Mucosa of stomach (tissue), 1 donor: ENCODE results near the gene TOP3B.

Source experiments
- H3K27me3 ChIP-seq: one replicate; pipeline ENCODE4 v1.7.0; 2013; ENCODE audit warnings: mild to moderate bottlenecking, low read length; ENCODE audit not compliant: control insufficient read depth, insufficient read depth
- H3K36me3 ChIP-seq: one replicate; pipeline ENCODE4 v1.7.0; 2013; ENCODE audit warnings: low read length; ENCODE audit not compliant: control insufficient read depth, insufficient read depth
- H3K4me1 ChIP-seq: one replicate; pipeline ENCODE4 v1.7.0; 2013; ENCODE audit warnings: mild to moderate bottlenecking, low read length; ENCODE audit not compliant: control insufficient read depth, insufficient read depth
- H3K4me3 ChIP-seq: one replicate; pipeline ENCODE4 v1.7.0; 2013; ENCODE audit warnings: low read length
- H3K9ac ChIP-seq: one replicate; pipeline ENCODE4 v1.7.0; 2013; ENCODE audit warnings: mild to moderate bottlenecking, low read length, moderate library complexity
- H3K9me3 ChIP-seq: one replicate; pipeline ENCODE4 v1.7.0; 2013; ENCODE audit warnings: mild to moderate bottlenecking, low read length, moderate library complexity; ENCODE audit not compliant: control insufficient read depth
- donor health status: Pancreatic carcinoma.

TOP3B gene

DNA sequence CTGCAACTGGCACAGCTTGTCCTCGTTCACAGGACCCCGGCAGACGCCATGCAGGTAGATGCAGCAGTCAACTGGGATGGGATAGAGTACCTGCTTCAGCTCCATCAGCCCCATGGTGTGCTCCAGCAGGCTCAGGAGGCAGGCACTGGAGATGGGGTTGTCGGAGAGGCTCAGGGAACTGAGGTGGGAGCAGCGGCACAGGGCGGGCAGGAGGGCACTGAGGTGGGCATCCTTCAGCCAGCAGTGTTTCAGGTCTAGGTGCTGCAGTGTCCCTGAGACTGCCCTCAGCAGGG is 8.7 kb upstream of the TOP3B start:
- Histone ChIP-seq H3K36me3 (no peaks in the 10 kb centered on the region), H3K4me3 (no peak overlapping the region), H3K27me3 (peaks cover 4% of the 10 kb centered on the region), H3K4me1 (no peaks in the 10 kb centered on the region), H3K9me3 (no peaks in the 10 kb centered on the region), H3K9ac (no peak overlapping the region)

DNA sequence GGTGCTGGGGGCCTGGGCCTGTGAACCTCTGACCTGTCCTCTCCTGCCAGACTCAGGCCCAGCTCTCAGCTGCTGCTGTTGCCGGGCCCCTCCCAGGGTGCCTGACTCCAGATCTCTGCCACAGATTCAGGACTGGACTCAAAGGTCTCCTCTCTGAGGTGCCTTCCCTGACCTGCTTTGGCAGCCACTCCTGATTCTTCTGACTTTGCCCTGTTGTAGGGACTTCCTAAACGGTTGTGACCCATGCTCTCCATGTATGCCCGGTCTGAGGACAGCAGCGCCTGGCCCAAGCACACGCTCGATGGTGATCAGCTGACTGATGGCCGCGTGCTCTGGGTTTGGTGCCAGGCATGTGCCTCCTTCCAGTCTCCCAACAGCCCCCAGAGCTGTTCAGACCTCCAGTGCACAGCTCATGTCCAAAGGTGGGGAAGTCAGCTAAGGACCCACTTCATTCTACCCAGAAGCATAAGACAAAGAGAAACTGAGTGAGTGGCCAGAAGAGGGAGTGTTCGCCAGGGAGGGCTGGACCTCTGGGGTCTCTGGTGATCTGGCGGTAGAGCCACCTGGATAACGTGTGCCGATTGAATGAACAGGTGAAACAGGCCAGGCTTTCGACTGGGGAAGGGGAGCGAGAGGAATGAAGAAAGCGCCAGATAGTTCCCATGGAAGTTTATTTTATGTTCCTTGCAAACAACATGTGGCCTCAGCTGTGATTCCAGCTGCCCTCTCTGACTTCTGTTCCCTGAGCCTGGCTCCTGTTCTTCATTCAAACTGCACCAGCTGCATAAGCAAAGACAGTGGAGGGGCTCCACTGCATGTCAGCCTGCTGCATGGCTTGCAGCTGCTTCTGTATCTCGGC is 8.1 kb upstream of the TOP3B start:
- H3K9ac ChIP-seq, result no peak overlapping the region

DNA sequence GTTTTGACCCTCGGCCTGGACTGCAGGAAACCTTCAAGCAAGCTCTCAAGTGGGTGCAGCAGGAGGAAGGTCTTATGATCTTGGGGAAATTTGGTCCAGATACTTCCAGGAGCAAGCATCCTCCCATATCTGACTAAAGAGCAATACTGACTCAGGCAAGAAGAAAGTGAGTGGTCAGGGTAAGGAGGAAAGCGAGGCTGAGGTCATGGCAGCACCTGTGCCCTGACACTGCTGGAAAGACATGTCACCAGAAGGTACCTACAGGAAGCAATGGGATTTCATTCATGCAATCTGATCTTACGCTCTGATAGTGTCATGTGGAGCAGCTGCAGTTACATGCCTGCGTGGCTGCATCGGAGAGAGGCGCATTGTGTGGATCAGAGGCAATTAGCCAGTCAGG is 6.5 kb upstream of the TOP3B start:
- Histone ChIP-seq H3K9ac (no peak overlapping the region), H3K4me1 (no peaks in the 10 kb centered on the region), H3K4me3 (no peak overlapping the region), H3K36me3 (no peaks in the 10 kb centered on the region), H3K9me3 (no peaks in the 10 kb centered on the region), H3K27me3 (peaks cover 4% of the 10 kb centered on the region)

More for the DNA sequence above, 8.1 kb upstream of the TOP3B start:
- Histone ChIP-seq H3K27me3 (peaks cover 4% of the 10 kb centered on the region), H3K4me3 (no peak overlapping the region), H3K4me1 (no peaks in the 10 kb centered on the region), H3K36me3 (no peaks in the 10 kb centered on the region), H3K9me3 (no peaks in the 10 kb centered on the region)

DNA sequence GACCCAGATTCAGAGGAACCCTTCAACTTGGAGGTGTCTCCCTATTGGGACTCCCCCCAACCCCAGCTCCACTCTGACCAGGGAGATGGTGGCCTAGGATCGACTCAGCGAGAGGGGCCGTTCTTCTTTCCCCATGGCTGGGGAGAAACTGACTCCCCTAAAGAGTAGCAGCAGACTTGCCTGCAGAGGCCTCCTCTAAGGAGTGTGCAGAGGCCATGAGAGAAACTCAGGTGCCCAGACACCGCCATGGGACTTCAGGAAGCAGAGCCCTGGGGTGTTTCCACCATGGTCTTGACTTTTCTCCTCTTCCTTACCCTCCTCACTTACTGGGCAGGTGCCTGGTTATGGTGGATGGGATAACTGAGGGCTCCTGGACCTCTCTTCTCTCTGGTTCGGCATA is 2.6 kb upstream of the TOP3B start:
- Histone ChIP-seq H3K9me3 (no peaks in the 10 kb centered on the region), H3K9ac (no peak overlapping the region), H3K4me3 (no peak overlapping the region), H3K27me3 (peaks cover 4% of the 10 kb centered on the region), H3K36me3 (no peaks in the 10 kb centered on the region), H3K4me1 (peaks cover 9% of the 10 kb centered on the region)

DNA sequence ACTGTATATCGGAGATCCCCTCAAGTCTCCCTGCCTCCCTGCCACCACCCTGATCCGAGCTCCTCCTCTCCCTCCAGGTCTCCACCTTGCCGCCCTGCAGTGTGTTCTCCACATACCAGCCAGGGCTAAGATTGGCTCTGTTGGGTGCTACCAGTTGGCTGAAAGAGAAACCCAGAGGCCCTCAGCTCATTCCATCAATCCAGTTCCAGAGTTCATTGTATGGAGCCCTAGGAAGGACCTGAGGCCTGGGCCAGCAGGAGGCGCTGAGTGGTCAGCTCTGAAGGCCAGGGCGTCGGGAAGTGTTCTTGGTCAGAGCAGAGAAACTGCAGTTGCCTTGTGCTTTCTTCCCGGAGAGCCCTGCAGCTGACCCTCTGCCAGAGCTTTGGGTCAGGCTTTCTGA is 2.2 kb upstream of the TOP3B start:
- peaks cover 4% of the 10 kb centered on the region for H3K27me3 ChIP-seq
- no peaks in the 10 kb centered on the region for H3K36me3 ChIP-seq
- no peak overlapping the region for H3K9ac ChIP-seq
- peaks cover 9% of the 10 kb centered on the region for H3K4me1 ChIP-seq
- H3K4me3 ChIP-seq, result no peak overlapping the region
- H3K9me3 ChIP-seq, result no peaks in the 10 kb centered on the region

DNA sequence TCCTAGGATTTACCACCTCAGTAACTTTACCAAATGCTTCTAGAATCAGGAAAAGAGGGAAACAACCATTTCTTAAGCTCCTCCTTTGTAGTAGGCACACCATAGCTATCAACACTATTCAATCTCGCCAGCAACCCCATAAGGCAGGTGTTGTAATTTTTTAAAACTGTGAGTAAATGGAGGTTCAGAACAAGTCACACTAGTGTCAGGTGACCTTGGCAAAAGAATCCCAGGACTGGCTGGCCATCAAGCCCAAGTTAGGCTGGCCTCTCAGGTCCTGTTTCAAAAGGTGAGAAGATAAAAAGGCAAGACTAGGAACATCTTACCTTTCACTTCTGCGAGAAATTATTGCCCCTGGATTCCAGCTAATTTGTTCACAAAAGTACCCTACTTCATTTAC is 713 bp downstream of the TOP3B start:
- H3K27me3 ChIP-seq, result no peaks in the 10 kb centered on the region
- peak overlapping the region; percentile 93 for H3K9ac ChIP-seq
- no peaks in the 10 kb centered on the region for H3K9me3 ChIP-seq
- peak overlapping the region; percentile 83 for H3K4me3 ChIP-seq
- peaks cover 9% of the 10 kb centered on the region for H3K4me1 ChIP-seq
- no peaks in the 10 kb centered on the region for H3K36me3 ChIP-seq

DNA sequence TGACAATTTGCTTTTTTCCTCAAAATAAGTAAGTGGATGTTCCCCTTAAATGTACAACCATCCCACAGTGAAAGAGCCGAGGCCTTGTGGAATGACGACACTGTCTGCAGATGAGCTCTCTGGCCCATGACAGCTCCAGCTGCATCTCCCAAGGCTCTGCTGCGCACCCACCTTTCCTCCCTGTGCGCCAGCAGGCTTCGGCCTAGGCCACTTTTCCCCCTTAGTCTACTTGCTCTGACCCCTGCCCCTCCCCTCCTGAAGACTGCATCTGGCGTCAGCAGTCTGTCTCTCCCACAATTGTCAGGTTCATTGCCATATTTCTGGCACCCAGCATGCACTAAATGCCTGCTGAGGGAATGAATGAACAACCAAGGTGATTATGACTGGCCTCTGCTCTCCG is 2.0 kb downstream of the TOP3B start:
- Histone ChIP-seq H3K36me3 (no peaks in the 10 kb centered on the region), H3K4me3 (no peak overlapping the region), H3K4me1 (peaks cover 9% of the 10 kb centered on the region), H3K9ac (no peak overlapping the region), H3K9me3 (no peaks in the 10 kb centered on the region), H3K27me3 (no peaks in the 10 kb centered on the region)

DNA sequence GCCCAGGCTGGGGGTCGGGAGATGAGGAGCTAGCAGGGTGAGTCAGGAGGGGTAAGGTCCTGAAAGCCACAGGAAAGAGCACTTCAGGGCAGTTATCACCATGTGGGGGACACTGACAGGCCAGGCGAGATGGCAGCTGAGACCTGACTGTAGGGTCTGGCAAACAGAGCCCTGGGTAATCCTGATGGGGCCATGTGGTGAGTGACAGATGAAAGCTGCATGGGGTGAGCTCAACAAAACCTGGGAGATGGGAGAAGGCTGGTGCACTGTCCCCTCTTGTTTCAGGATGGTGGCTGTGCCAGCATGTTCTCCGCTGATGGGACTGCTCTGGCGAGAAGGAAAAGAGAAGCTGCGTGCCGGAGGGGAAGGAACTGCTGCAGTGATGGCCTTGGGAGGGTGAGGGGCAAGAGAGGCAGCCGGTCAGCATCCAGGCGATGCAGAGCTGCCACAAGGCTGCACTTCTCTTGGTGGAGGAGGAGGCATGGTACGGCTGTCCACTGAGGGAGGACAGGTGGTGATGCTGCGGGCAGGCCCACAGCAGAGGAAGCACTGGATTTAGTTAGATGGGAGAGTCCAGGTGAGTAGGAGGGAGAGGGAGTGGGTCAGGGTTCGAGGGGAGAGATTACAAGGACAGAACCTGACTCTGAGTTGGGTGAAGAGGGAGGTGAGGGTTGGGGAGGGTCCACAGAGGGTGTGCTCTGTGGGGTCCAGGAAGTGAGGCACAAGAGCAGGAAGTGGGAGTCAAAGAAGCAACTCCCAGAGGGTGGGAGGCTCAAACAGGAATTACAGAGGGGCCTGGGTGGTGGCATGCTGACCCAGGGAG is 3.8 kb downstream of the TOP3B start:
- Histone ChIP-seq H3K27me3 (no peaks in the 10 kb centered on the region), H3K9ac (no peak overlapping the region), H3K9me3 (no peaks in the 10 kb centered on the region), H3K4me3 (no peak overlapping the region), H3K4me1 (peaks cover 9% of the 10 kb centered on the region), H3K36me3 (peaks cover 11% of the 10 kb centered on the region)

DNA sequence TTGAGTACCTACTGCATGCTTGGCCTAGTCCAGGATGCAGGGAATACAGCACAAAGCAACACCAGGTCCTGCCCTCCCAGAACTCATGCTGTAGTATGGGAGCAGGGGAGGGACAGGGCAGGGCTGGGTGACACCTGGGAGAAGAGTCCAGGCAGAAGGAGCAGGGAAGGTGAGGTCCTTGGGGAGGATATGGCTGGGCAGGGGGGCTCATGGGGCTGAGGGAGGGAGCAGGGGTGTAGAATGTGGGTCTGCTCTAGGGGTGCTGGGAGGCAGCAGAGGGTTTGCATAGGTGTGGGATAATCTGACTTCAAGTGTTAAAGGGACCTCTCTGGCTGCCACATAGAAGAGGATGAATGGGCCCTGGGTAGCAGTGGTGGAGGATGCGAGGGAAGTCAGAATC is 4.8 kb downstream of the TOP3B start:
- Histone ChIP-seq H3K36me3 (peaks cover 11% of the 10 kb centered on the region), H3K9me3 (no peaks in the 10 kb centered on the region), H3K27me3 (no peaks in the 10 kb centered on the region), H3K4me3 (no peak overlapping the region), H3K9ac (no peak overlapping the region), H3K4me1 (peaks cover 9% of the 10 kb centered on the region)

DNA sequence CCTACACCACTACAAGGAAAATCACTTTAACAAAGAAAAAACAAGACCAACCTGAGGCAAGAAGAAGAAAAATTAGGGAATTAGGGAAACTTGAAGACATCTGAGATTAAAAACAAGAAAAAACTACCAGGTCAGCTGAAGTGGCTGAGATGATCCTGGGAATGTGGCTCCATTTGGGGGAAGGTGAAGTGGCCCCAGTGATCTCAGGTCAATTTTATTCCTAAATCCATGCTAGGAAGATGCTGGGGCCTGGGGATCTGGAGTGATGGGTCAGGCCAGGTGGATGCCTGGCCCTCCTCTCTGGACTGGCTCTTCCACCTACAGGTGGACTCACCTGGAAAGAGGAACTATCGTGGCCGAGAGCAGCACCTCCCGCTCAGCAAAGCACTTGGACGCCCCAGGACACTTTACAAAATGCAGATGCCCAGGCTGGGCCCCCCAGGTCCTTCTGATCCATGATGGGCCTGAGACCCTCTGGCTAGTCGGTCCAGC is 6.7 kb downstream of the TOP3B start:
- Histone ChIP-seq H3K27me3 (no peaks in the 10 kb centered on the region), H3K9ac (no peak overlapping the region), H3K4me1 (no peaks in the 10 kb centered on the region), H3K4me3 (no peak overlapping the region), H3K36me3 (peaks cover 11% of the 10 kb centered on the region), H3K9me3 (no peaks in the 10 kb centered on the region)

DNA sequence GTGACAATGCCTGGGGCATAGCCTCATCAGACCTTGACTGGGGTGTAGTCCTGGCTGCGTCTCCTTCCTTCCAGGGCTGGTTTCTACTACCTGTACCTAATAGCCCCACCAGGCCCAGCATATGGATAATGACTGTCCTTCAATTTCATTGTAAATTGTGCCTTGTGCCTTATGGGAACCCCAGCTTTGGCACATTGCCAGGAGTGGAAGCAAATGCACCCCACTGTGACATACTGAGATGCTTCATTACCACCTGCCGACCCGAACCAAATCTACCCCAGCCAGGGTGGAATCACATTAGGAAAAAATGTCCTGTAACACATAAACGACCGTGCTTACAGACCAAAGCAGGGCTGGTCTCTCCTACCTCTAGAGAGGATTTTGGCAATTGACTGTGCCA is 7.3 kb downstream of the TOP3B start:
- no peak overlapping the region for H3K4me3 ChIP-seq
- no peaks in the 10 kb centered on the region for H3K4me1 ChIP-seq
- no peaks in the 10 kb centered on the region for H3K27me3 ChIP-seq
- no peaks in the 10 kb centered on the region for H3K9me3 ChIP-seq
- H3K9ac ChIP-seq, result no peak overlapping the region
- H3K36me3 ChIP-seq, result peaks cover 11% of the 10 kb centered on the region

DNA sequence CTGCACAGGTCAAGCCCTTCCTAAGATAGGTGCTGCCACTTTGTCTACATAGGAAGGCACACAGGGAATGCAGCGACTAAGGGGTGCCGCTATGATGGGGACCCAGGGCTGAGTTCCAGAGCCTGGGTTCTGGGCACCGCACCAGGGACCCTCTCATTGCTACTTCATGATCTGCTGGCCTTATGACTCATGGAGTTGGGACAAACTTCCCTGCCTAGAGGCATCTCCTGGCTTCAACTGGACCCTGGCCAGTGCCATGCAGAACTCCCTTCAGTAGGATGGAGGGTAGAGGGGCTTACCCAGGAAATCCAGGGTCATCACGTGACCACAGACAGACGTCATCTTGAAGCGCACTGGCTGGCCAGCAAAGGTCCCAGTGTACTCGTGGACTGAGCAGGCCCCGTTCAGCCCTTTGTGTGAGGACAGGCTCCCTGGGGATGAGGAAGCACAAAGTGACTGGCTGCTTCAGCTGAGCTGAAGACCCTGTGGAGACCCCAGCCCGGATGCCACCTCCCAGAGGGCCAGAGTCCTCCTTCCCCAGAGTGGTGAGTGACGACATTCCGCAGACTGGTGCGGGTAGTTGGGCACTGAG is 8.4 kb downstream of the TOP3B start:
- peaks cover 11% of the 10 kb centered on the region for H3K36me3 ChIP-seq
- no peaks in the 10 kb centered on the region for H3K9me3 ChIP-seq
- H3K4me3 ChIP-seq, result no peak overlapping the region
- no peaks in the 10 kb centered on the region for H3K4me1 ChIP-seq
- no peaks in the 10 kb centered on the region for H3K27me3 ChIP-seq
- H3K9ac ChIP-seq, result no peak overlapping the region
